ENCODE data around the gene FZD2. TPM values are rescaled to one million over a fixed set of nuclear protein-coding genes. Genes with fewer than 3 reads are reported as not detected.

FZD2 gene
- total and polyA plus RNA-seq, 2 donors, result 0.80 to 1.7 TPM

DNA sequence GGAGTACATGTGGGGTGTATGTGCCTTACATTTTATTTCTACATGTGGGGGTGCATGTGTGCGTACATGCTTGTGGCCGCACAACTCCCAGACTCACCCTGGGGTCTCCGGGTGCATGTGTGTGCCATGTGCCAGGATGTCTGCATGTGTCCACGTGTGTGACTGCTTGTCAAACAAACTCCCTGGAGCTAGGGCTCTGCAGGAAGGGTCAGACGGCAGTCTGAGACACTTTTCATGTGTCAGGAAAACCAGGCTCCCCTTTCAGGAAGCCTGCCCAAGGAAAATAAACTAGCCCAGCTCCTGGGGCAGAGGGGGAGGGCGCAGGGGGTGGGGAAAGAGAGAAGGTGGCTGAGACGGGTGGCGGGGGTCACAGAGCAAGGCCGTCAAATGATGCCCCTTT lies 44.7 kb downstream of the FZD2 start:
- H3K4me3 ChIP-seq (ENCODE audit: low read length in 2 of 2), result no peak overlapping the region
- DNase-seq (ENCODE audit: low read depth in 6 of 9, low spot score in 9 of 9), result no peak
- H3K27ac ChIP-seq (ENCODE audit: low read depth in 1 of 2, low read length in 1 of 2), result no peak overlapping the region
- peaks cover 0 to 7% of the 10 kb centered on the region in 2 donors for H3K27me3 ChIP-seq (ENCODE audit: control insufficient read depth in 2 of 2, insufficient read depth in 1 of 2, low read length in 1 of 2)
- 77% methylated on average over 9 of the region's 9 CpGs for WGBS
- H3K36me3 ChIP-seq (ENCODE audit: control insufficient read depth in 2 of 2, insufficient read depth in 2 of 2, low read length in 1 of 2), result no peaks in the 10 kb centered on the region
- no peaks in the 10 kb centered on the region for H3K9me3 ChIP-seq (ENCODE audit: control insufficient read depth in 2 of 2, insufficient read depth in 1 of 2, low read length in 1 of 2)
- H3K4me1 ChIP-seq (ENCODE audit: control insufficient read depth in 2 of 2, insufficient read depth in 2 of 2, low read length in 2 of 2), result no peaks in the 10 kb centered on the region

DNA sequence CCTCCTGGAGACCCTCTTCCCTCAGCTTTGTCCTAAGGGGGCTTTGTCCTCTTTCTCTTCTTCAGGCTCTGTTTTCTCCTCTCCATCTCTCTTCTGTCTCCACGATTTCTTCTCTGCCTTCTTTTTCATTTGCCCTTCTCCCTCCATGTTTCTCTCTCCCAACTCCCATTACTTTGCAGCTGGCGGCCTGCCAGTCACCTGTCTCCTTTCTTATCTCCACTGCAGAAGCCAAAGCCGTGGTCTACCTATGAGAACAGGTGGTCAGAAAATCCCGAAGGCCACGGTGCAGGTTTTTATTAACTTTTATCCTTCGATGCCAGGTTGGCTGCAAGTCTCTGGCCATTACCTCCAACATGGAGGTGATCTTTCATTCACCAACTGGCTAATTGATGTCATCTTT lies 45.1 kb downstream of the FZD2 start:
- H3K36me3 ChIP-seq (ENCODE audit: control insufficient read depth in 2 of 2, insufficient read depth in 2 of 2, low read length in 1 of 2), result no peaks in the 10 kb centered on the region
- no peaks in the 10 kb centered on the region for H3K4me1 ChIP-seq (ENCODE audit: control insufficient read depth in 2 of 2, insufficient read depth in 2 of 2, low read length in 2 of 2)
- no peak for DNase-seq (ENCODE audit: low read depth in 6 of 9, low spot score in 9 of 9)
- WGBS, result 62% methylated on average over 6 of the region's 6 CpGs
- H3K27ac ChIP-seq (ENCODE audit: low read depth in 1 of 2, low read length in 1 of 2), result no peak overlapping the region
- H3K9me3 ChIP-seq (ENCODE audit: control insufficient read depth in 2 of 2, insufficient read depth in 1 of 2, low read length in 1 of 2), result no peaks in the 10 kb centered on the region
- peaks cover 0 to 7% of the 10 kb centered on the region in 2 donors for H3K27me3 ChIP-seq (ENCODE audit: control insufficient read depth in 2 of 2, insufficient read depth in 1 of 2, low read length in 1 of 2)
- H3K4me3 ChIP-seq (ENCODE audit: low read length in 2 of 2), result no peak overlapping the region

DNA sequence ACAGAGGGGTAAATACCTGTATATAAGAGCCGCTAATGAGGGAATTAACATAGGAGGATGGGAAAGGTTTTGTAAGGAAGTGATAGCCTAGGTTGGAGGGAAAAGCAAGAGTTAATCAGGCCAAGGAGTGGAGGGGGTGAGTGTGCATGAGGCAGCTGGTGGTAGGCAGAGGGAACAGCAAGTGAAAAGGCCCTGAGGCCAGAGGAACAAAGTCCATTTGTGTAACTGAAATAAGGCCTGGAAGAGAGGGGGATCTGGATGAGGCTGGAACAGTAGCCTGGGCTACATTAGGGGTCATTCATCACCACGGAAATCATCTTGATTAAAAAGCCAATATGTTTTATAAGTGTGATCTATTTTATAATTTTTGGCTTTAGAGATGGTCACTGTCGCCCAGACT lies 45.7 kb downstream of the FZD2 start:
- H3K9me3 ChIP-seq (ENCODE audit: control insufficient read depth in 2 of 2, insufficient read depth in 1 of 2, low read length in 1 of 2), result no peaks in the 10 kb centered on the region
- H3K4me1 ChIP-seq (ENCODE audit: control insufficient read depth in 2 of 2, insufficient read depth in 2 of 2, low read length in 2 of 2), result no peaks in the 10 kb centered on the region
- H3K4me3 ChIP-seq (ENCODE audit: low read length in 2 of 2), result no peak overlapping the region
- H3K27ac ChIP-seq (ENCODE audit: low read depth in 1 of 2, low read length in 1 of 2), result no peak overlapping the region
- DNase-seq (ENCODE audit: low read depth in 6 of 9, low spot score in 9 of 9), result no peak
- peaks cover 0 to 7% of the 10 kb centered on the region in 2 donors for H3K27me3 ChIP-seq (ENCODE audit: control insufficient read depth in 2 of 2, insufficient read depth in 1 of 2, low read length in 1 of 2)
- H3K36me3 ChIP-seq (ENCODE audit: control insufficient read depth in 2 of 2, insufficient read depth in 2 of 2, low read length in 1 of 2), result no peaks in the 10 kb centered on the region
- 96% methylated on average over 3 of the region's 3 CpGs for WGBS

DNA sequence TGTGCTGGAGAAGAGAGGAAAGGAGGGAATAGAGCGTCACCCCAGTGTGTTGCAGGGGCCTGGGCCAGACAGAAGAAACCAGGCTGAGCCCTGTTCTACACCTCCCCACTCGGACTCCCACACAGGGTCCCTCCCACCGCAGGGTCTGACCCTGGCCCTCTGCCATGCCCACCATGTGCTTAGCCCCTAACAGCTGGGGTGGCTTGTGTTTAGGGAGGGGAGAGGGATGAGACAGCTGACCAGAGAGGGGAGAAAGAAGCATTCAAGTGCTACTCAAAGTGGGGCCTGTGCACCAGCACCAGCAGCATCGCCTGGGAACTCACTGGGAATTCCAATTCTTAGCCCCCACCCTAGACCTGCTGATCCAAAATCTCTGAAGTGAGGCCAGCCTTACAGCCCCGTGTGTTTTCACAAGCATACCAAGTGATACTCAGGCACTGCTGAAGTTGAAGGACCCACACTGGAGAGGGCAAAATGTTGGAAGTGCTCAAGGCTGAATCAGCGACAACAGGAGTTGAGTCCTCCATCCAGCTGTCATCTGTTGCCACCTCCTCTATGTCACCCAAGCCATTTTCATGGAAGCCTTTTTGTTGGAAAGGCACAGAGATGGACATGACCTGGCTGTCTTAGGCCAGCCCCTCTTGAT lies 47.0 kb downstream of the FZD2 start:
- WGBS, result 91% methylated on average over 6 of the region's 6 CpGs
- H3K27me3 ChIP-seq (ENCODE audit: control insufficient read depth in 2 of 2, insufficient read depth in 1 of 2, low read length in 1 of 2), result peaks cover 0 to 7% of the 10 kb centered on the region in 2 donors
- no peaks in the 10 kb centered on the region for H3K9me3 ChIP-seq (ENCODE audit: control insufficient read depth in 2 of 2, insufficient read depth in 1 of 2, low read length in 1 of 2)
- H3K27ac ChIP-seq (ENCODE audit: low read depth in 1 of 2, low read length in 1 of 2), result no peak overlapping the region
- no peak for DNase-seq (ENCODE audit: low read depth in 6 of 9, low spot score in 9 of 9)
- H3K4me1 ChIP-seq (ENCODE audit: control insufficient read depth in 2 of 2, insufficient read depth in 2 of 2, low read length in 2 of 2), result no peaks in the 10 kb centered on the region
- no peak overlapping the region for H3K4me3 ChIP-seq (ENCODE audit: low read length in 2 of 2)
- H3K36me3 ChIP-seq (ENCODE audit: control insufficient read depth in 2 of 2, insufficient read depth in 2 of 2, low read length in 1 of 2), result no peaks in the 10 kb centered on the region

DNA sequence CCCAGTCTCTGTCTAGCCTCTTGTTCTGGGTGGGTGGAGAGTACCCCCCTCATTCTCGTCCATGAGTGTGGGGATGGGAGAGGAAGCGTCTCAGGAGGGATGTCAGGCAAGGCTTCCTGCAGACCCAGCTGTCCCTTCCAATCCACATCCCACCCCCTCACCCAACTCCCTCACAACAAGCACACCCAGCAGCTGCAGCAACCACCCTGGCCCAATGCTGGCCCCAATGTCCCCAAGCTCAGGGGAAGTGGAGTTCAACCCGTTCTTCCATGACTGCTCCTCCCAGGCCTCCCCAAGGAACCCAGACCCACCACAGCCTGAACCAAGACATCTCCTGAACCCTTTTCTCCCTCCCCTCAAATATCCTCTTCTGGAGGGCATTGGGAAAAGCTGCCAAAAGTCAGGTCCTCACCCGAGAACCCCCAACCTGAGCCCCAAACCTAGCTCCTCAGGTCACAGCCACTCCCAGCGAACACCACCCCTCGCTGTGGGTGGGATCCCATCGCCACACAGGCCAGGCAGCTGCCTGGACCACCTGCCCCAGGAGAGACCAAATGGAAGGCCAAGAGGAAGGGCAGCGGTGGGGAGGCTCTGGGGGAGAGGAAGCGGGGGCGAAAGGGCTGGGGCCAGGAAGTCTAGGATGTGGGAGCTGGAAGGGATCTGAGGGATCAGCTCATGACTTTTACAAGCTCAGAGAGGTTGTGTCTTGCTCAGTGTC lies 47.6 kb downstream of the FZD2 start:
- Histone ChIP-seq H3K36me3 (ENCODE audit: control insufficient read depth in 2 of 2, insufficient read depth in 2 of 2, low read length in 1 of 2) (no peaks in the 10 kb centered on the region), H3K27me3 (ENCODE audit: control insufficient read depth in 2 of 2, insufficient read depth in 1 of 2, low read length in 1 of 2) (peaks cover 0 to 8% of the 10 kb centered on the region in 2 donors), H3K4me1 (ENCODE audit: control insufficient read depth in 2 of 2, insufficient read depth in 2 of 2, low read length in 2 of 2) (no peaks in the 10 kb centered on the region), H3K27ac (ENCODE audit: low read depth in 1 of 2, low read length in 1 of 2) (no peak overlapping the region), H3K9me3 (ENCODE audit: control insufficient read depth in 2 of 2, insufficient read depth in 1 of 2, low read length in 1 of 2) (no peaks in the 10 kb centered on the region), H3K4me3 (ENCODE audit: low read length in 2 of 2) (no peak overlapping the region)
- DNase-seq (ENCODE audit: low read depth in 6 of 9, low spot score in 9 of 9), result no peak
- WGBS, result 95% methylated on average over 10 of the region's 10 CpGs

DNA sequence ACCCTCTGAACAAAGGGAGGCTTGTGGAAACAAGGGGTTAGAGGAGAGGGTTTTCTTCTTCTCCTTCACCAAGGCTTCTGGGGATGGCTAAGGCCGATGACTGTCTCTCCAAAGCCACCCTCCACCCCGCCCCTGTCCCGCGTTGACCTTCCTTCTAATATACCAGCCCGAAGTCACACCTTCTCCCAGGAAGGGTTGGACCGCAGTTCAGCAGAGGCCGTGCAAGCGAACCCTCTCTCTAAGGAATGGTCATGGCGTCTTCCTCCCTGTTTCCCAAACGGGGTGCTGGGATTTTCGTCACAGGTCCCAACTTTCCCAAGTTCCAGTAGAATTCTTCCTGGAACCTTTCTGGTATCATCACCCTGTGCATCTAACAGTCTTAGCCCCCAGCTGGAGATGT lies 49.4 kb downstream of the FZD2 start:
- no peak overlapping the region for H3K4me3 ChIP-seq (ENCODE audit: low read length in 2 of 2)
- H3K27me3 ChIP-seq (ENCODE audit: control insufficient read depth in 2 of 2, insufficient read depth in 1 of 2, low read length in 1 of 2), result peaks cover 0 to 7% of the 10 kb centered on the region in 2 donors
- no peak for DNase-seq (ENCODE audit: low read depth in 6 of 9, low spot score in 9 of 9)
- no peaks in the 10 kb centered on the region for H3K4me1 ChIP-seq (ENCODE audit: control insufficient read depth in 2 of 2, insufficient read depth in 2 of 2, low read length in 2 of 2)
- H3K27ac ChIP-seq (ENCODE audit: low read depth in 1 of 2, low read length in 1 of 2), result no peak overlapping the region
- H3K9me3 ChIP-seq (ENCODE audit: control insufficient read depth in 2 of 2, insufficient read depth in 1 of 2, low read length in 1 of 2), result no peaks in the 10 kb centered on the region
- no peaks in the 10 kb centered on the region for H3K36me3 ChIP-seq (ENCODE audit: control insufficient read depth in 2 of 2, insufficient read depth in 2 of 2, low read length in 1 of 2)
- WGBS, result 99% methylated on average over 11 of the region's 11 CpGs

DNA sequence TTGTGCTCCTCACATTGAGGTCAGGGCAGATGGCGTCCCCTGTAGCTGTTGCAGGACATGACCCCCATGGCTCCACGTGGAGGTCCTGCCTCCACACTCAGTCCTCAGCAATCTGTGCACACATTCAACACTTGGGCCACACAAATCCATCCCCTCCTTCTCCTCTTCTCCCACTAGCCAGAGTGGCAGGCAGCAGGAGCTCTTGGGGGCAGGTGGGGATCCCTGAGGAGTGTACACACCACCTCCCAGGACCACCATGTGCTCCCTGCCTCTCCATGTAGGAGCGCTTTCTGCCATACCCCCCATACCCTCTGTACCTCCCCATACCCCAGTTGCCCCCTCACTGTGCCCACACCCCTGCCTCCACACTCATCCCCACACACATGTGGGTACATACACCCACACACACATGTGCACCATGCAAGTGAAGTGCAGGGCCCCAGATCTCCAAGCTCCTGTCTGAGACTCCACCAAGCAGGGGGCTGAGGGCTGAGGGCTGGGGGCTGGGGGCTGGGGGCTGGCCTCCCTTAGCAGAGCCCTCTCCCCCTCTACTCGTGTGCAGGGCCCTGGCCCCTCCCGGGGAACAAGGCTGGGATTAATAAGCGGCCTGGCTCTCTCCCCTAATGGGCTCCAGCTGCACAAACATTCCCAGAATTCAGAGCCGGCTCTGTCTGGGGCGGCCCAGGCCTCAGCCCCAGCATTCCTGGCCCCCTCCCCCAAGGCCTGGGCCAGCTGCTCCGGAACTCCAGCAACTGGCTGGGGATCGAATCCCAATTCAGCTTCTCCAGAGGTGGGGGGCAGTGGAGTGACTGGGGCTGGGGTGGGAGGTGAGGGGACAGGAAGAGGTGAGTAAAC lies 50.8 kb downstream of the FZD2 start:
- H3K4me1 ChIP-seq (ENCODE audit: control insufficient read depth in 2 of 2, insufficient read depth in 2 of 2, low read length in 2 of 2), result no peaks in the 10 kb centered on the region
- WGBS, result 90% methylated on average over 10 of the region's 10 CpGs
- no peaks in the 10 kb centered on the region for H3K9me3 ChIP-seq (ENCODE audit: control insufficient read depth in 2 of 2, insufficient read depth in 1 of 2, low read length in 1 of 2)
- no peak overlapping the region for H3K4me3 ChIP-seq (ENCODE audit: low read length in 2 of 2)
- no peak for DNase-seq (ENCODE audit: low read depth in 6 of 9, low spot score in 9 of 9)
- peaks cover 0 to 7% of the 10 kb centered on the region in 2 donors for H3K27me3 ChIP-seq (ENCODE audit: control insufficient read depth in 2 of 2, insufficient read depth in 1 of 2, low read length in 1 of 2)
- no peak overlapping the region for H3K27ac ChIP-seq (ENCODE audit: low read depth in 1 of 2, low read length in 1 of 2)
- no peaks in the 10 kb centered on the region for H3K36me3 ChIP-seq (ENCODE audit: control insufficient read depth in 2 of 2, insufficient read depth in 2 of 2, low read length in 1 of 2)

DNA sequence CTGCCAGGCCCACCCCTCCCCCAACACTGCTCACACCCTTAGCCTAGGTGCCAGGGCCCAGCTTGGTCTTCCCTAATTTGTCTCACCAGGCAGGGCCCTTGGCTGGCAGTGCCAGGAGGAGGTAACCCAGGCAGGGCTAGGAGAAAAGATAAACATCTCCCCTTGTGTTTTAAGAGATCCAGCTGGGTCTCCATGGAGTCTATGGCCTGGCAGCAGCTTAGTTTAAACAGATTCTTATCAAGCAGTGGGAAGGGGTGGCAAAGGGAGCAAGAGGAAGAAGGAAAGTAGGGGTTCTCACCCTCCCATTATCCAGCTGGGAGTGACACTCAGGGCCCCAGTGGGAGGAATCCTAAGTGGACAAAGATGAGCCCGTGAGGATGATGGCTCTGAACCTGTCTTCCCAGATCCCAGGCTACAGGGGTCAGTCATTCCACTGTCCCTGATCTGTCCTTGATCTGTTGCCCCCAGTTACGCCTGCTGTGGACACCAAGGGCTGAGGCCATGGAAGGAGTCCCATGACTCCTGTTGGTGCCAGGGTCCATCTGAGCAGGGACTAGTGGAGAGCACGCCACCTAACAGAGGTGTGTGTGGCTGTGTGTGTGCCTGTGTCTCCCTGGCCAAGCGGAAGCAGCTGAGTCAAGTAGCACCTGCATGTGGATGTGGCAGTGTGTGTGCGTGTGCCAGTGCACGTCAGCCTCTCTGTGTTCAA lies 51.6 kb downstream of the FZD2 start:
- H3K27me3 ChIP-seq (ENCODE audit: control insufficient read depth in 2 of 2, insufficient read depth in 1 of 2, low read length in 1 of 2), result peaks cover 0 to 7% of the 10 kb centered on the region in 2 donors
- 95% methylated on average over 6 of the region's 6 CpGs for WGBS
- H3K27ac ChIP-seq (ENCODE audit: low read depth in 1 of 2, low read length in 1 of 2), result no peak overlapping the region
- DNase-seq (ENCODE audit: low read depth in 6 of 9, low spot score in 9 of 9), result no peak
- no peak overlapping the region for H3K4me3 ChIP-seq (ENCODE audit: low read length in 2 of 2)
- no peaks in the 10 kb centered on the region for H3K9me3 ChIP-seq (ENCODE audit: control insufficient read depth in 2 of 2, insufficient read depth in 1 of 2, low read length in 1 of 2)
- no peaks in the 10 kb centered on the region for H3K36me3 ChIP-seq (ENCODE audit: control insufficient read depth in 2 of 2, insufficient read depth in 2 of 2, low read length in 1 of 2)
- H3K4me1 ChIP-seq (ENCODE audit: control insufficient read depth in 2 of 2, insufficient read depth in 2 of 2, low read length in 2 of 2), result no peaks in the 10 kb centered on the region
